Measurements from ENCODE around the gene PBX4. TPM values are rescaled to one million over a fixed set of nuclear protein-coding genes. Genes with fewer than 3 reads are reported as not detected.
"Not testable (repeated sequence)": the region's sequence is repeated elsewhere in the genome, so short reads cannot be mapped to it uniquely, and the experiment has no call there.

Gene PBX4
- total RNA-seq: 10 to 100 TPM; 10.7 to 15.9 (median 11.1) TPM
- 7.5 TPM for total RNA-seq (2013)

- H3K9me3 ChIP-seq (ENCODE audit: control insufficient read depth, insufficient read depth, low read length): no peaks in the 10 kb centered on the region
- peaks cover 39% of the 10 kb centered on the region for H3K4me1 ChIP-seq (ENCODE audit: control insufficient read depth, insufficient read depth, low read length)
- peak; percentile 98 to 100 for DNase-seq
- peak within 1 kb of the TSS; percentile 50 for H3K4me3 ChIP-seq (ENCODE audit: low read length)
- no peak for TF ChIP-seq CTCF (IDR thresholded peaks at IDR 0.05)
- intact Hi-C loops (cut with micrococcal nuclease): loop anchor here (1.0 to 2.0 kb wide), 3 partner anchors 10 to 202 kb away; partner anchors contain the start of genes GMIP, LPAR2 and ZNF506
- no peaks in the 10 kb centered on the region for H3K36me3 ChIP-seq (ENCODE audit: control insufficient read depth, insufficient read depth, low read length)
- no peaks in the 10 kb centered on the region for H3K36me3 Mint-ChIP-seq
- WGBS (ENCODE audit: insufficient coverage): 7% methylated on average over 80 of the region's 80 CpGs
- no peaks in the 10 kb centered on the region for H3K27me3 Mint-ChIP-seq (ENCODE audit: low read depth in 2 of 2)
- H3K4me1 Mint-ChIP-seq: peaks cover 39 to 45% of the 10 kb centered on the region in 2 donors
- no peaks in the 10 kb centered on the region for H3K27me3 ChIP-seq (ENCODE audit: control insufficient read depth, insufficient read depth, low read length)
- peak within 1 kb of the TSS; percentile 92 for H3K4me3 Mint-ChIP-seq
- H3K27ac Mint-ChIP-seq: peak within 1 kb of the TSS; percentile 90 to 94
- H3K9me3 Mint-ChIP-seq: no peaks in the 10 kb centered on the region
- H3K27ac ChIP-seq (ENCODE audit: low read length): peak within 1 kb of the TSS; percentile 67
- ATAC-seq: peak; percentile 91 to 99 (median 94)
Measured at GRCh38 chr19:19618219-19619051, at the start of gene PBX4. PBX4 (minus strand) TSS chr19:19618687; CDS start chr19:19618629, 58 bp downstream.

GRCh38 chr19:19665420-19665948 is 47.0 kb upstream of the PBX4 start:
- H3K4me1 ChIP-seq (ENCODE audit: control insufficient read depth, insufficient read depth, low read length): peaks cover 72% of the 10 kb centered on the region
- H3K4me1 Mint-ChIP-seq: peaks cover 43 to 48% of the 10 kb centered on the region in 2 donors
- ATAC-seq; H3K36me3 Mint-ChIP-seq; H3K4me3 ChIP-seq (ENCODE audit: low read length); H3K27me3 ChIP-seq (ENCODE audit: control insufficient read depth, insufficient read depth, low read length); H3K27ac Mint-ChIP-seq; H3K9me3 Mint-ChIP-seq; intact Hi-C loops (cut with micrococcal nuclease); DNase-seq; H3K27ac ChIP-seq (ENCODE audit: low read length); H3K36me3 ChIP-seq (ENCODE audit: control insufficient read depth, insufficient read depth, low read length); H3K27me3 Mint-ChIP-seq (ENCODE audit: low read depth in 2 of 2): not testable (repeated sequence)
- H3K4me3 Mint-ChIP-seq: peak overlapping the region; percentile 35
- over 99% methylated on average over 22 of the region's 22 CpGs for WGBS (ENCODE audit: insufficient coverage)
- peaks cover 12% of the 10 kb centered on the region for H3K9me3 ChIP-seq (ENCODE audit: control insufficient read depth, insufficient read depth, low read length)

- peak within 1 kb of the TSS; percentile 95 to 98 for H3K27ac Mint-ChIP-seq
Measured at GRCh38 chr19:19663256-19664120, 45.0 kb upstream of the PBX4 start, which contains the start of gene ATP13A1. ATP13A1 (minus strand) TSS chr19:19663676; CDS start chr19:19663666, 10 bp downstream.

More at GRCh38 chr19:19663256-19664120, 45.0 kb upstream of the PBX4 start, which contains the start of gene ATP13A1:
- TF ChIP-seq CTCF (IDR thresholded peaks at IDR 0.05): peak; percentile 22
- Histone ChIP-seq H3K4me1 (ENCODE audit: control insufficient read depth, insufficient read depth, low read length) (peaks cover 59% of the 10 kb centered on the region), H3K9me3 (ENCODE audit: control insufficient read depth, insufficient read depth, low read length) (peaks cover 12% of the 10 kb centered on the region), H3K27me3 (ENCODE audit: control insufficient read depth, insufficient read depth, low read length) (no peaks in the 10 kb centered on the region), H3K36me3 (ENCODE audit: control insufficient read depth, insufficient read depth, low read length) (peaks cover 12% of the 10 kb centered on the region), H3K27ac (ENCODE audit: low read length) (peak within 1 kb of the TSS; percentile 100), H3K4me3 (ENCODE audit: low read length) (peak within 1 kb of the TSS; percentile 60)
- peak; percentile 78 to 90 (median 81) for ATAC-seq
- Mint-ChIP-seq H3K9me3 (no peaks in the 10 kb centered on the region), H3K4me1 (peaks cover 34 to 37% of the 10 kb centered on the region in 2 donors), H3K27me3 (ENCODE audit: low read depth in 2 of 2) (no peaks in the 10 kb centered on the region), H3K4me3 (peak within 1 kb of the TSS; percentile 94), H3K36me3 (no peaks in the 10 kb centered on the region)
- WGBS (ENCODE audit: insufficient coverage): under 1% methylated on average over 79 of the region's 85 CpGs
- DNase-seq: peak; percentile 88 to 97
- intact Hi-C loops (cut with micrococcal nuclease): no loop called here
